ENCODE data around the gene USP11. TPM values are rescaled to one million over a fixed set of nuclear protein-coding genes. Genes with fewer than 3 reads are reported as not detected.

USP11 gene
- total RNA-seq, 3 donors from 2014 or later = 23.9 to 51.6 (median 27.7) TPM

DNA sequence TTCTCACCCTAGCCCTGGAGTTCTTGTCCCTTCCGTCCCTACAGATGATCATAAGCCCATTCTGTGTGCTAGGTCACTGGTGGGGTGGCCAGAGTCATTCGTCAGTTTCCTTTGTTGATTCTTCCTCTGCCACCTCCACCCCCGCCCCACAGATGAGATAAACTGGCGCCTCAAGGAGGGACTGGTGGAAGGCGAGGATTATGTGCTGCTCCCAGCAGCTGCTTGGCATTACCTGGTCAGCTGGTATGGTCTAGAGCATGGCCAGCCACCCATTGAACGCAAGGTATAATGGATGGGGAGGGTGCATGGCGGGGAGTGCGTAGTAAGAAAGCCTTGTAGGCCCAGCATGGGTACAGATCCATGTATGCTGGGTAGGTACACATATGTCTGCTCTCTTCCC, 6.4 kb downstream of the USP11 start:
- no peaks in the 10 kb centered on the region for H3K9me3 ChIP-seq
- H3K4me1 ChIP-seq (ENCODE audit: low read depth) = no peaks in the 10 kb centered on the region
- ATAC-seq = peak; percentile 13
- no peaks in the 10 kb centered on the region for H3K36me3 ChIP-seq (ENCODE audit: low read depth)
- TF ChIP-seq, protein P1, sequence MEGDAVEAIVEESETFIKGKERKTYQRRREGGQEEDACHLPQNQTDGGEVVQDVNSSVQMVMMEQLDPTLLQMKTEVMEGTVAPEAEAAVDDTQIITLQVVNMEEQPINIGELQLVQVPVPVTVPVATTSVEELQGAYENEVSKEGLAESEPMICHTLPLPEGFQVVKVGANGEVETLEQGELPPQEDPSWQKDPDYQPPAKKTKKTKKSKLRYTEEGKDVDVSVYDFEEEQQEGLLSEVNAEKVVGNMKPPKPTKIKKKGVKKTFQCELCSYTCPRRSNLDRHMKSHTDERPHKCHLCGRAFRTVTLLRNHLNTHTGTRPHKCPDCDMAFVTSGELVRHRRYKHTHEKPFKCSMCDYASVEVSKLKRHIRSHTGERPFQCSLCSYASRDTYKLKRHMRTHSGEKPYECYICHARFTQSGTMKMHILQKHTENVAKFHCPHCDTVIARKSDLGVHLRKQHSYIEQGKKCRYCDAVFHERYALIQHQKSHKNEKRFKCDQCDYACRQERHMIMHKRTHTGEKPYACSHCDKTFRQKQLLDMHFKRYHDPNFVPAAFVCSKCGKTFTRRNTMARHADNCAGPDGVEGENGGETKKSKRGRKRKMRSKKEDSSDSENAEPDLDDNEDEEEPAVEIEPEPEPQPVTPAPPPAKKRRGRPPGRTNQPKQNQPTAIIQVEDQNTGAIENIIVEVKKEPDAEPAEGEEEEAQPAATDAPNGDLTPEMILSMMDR (IDR thresholded peaks at IDR 0.05) = no peak
- H3K4me3 ChIP-seq = no peak overlapping the region
- intact Hi-C loops (cut with DNase I, micrococcal nuclease) = no loop called here
- DNase-seq = no peak

DNA sequence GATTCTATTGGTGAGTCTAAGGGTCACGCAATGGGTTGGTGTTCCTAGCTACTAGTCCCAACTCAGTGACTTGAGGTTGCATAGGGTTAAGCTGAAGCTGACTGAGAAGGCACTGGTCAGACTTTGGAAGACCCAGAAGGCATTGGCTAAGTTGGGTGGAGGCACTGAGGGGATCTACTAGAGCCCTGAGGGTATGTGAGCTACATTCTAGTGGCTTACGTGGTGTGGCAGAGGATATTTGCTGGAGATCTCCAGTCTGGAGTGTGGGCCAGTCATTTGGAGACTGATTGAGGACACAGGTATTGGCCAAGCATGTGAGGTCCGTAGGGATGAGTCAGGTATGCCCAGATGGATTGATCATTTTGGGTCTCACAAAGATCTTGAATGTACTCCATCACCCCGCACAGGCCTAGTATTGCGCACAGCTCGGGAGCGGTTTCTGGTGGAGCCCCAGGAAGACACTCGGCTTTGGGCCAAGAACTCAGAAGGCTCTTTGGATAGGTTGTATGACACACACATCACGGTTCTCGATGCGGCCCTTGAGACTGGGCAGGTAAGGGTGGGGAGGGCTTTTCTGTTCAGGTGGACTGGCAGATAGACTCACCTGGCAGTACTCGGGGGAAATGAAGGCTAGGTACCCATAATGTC, 7.2 kb downstream of the USP11 start:
- H3K4me1 ChIP-seq (ENCODE audit: low read depth) = no peaks in the 10 kb centered on the region
- no peaks in the 10 kb centered on the region for H3K9me3 ChIP-seq
- no peak overlapping the region for H3K4me3 ChIP-seq
- no peak for ATAC-seq
- TF ChIP-seq, protein P1 (IDR thresholded peaks at IDR 0.05) = no peak
- intact Hi-C loops (cut with DNase I, micrococcal nuclease) = no loop called here
- no peaks in the 10 kb centered on the region for H3K36me3 ChIP-seq (ENCODE audit: low read depth)
- DNase-seq = no peak

DNA sequence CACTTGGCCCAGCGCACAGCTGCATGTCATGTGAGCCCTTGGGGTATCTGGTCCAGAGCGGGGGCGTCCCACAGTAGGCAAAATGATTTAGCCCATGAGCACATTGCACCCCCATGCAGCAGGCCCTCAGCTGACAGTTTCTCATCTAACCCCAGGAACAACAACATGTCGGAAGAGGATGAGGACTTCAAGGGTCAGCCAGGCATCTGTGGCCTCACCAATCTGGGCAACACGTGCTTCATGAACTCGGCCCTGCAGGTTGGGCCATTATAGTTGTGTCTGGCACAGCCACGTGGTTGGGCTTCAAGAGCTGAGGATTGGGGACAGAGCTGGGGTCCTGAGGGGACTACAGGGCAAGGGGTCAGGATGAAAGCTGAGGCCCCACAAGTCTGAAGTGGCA, 7.8 kb downstream of the USP11 start:
- intact Hi-C loops (cut with DNase I, micrococcal nuclease) = no loop called here
- no peak for DNase-seq
- H3K36me3 ChIP-seq (ENCODE audit: low read depth) = no peaks in the 10 kb centered on the region
- TF ChIP-seq, protein P1 (IDR thresholded peaks at IDR 0.05) = no peak
- ATAC-seq = no peak
- H3K4me1 ChIP-seq (ENCODE audit: low read depth) = no peaks in the 10 kb centered on the region
- no peak overlapping the region for H3K4me3 ChIP-seq
- H3K9me3 ChIP-seq = no peaks in the 10 kb centered on the region

DNA sequence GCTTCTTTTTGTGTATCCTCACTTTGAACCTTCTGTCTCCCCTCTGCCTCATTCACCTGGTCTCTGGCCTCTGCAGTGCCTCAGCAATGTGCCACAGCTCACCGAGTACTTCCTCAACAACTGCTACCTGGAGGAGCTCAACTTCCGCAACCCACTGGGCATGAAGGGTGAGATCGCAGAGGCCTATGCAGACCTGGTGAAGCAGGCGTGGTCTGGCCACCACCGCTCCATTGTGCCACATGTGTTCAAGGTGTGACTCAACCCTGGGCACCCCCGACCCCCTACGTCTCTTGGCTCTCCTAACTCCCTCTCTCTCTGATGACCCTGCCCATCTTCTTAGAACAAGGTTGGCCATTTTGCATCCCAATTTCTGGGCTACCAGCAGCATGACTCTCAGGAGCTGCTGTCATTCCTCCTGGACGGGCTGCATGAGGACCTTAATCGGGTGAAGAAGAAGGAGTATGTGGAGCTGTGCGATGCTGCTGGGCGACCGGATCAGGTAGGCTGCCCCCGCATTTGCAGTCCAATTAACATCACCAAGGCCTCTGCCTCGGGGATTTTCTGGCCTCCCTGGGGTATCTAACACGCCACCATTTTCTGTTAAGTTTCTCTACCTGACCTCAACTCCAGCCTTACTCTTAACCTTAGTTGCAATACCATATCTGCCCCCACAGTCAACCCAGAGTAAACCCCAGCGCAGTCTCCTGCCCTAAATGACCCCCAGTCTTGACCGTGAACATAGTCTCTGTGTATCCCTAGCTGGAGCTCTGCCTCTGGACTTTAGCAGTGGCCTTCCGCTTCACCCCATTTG, 8.6 kb downstream of the USP11 start:
- Histone ChIP-seq H3K4me3 (no peak overlapping the region), H3K36me3 (ENCODE audit: low read depth) (no peaks in the 10 kb centered on the region), H3K4me1 (ENCODE audit: low read depth) (no peaks in the 10 kb centered on the region), H3K9me3 (no peaks in the 10 kb centered on the region)
- intact Hi-C loops (cut with DNase I, micrococcal nuclease) = no loop called here
- ATAC-seq = no peak
- DNase-seq = no peak
- TF ChIP-seq, protein P1 (IDR thresholded peaks at IDR 0.05) = no peak

DNA sequence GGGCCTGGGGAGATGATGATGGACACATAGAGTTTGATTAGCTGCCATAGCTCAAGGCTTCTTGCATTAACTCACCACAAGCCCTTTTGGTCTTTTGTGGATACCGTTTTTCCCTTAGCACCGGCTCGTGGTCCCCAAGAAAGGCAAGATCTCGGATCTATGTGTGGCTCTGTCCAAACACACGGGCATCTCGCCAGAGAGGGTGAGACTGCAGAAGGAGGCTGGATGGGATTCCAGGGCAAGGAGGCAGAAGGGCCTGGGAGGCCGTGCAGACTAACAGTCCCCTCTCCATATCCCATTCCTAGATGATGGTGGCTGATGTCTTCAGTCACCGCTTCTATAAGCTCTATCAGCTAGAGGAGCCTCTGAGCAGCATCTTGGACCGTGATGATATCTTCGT, 9.5 kb downstream of the USP11 start:
- Histone ChIP-seq H3K36me3 (ENCODE audit: low read depth) (no peaks in the 10 kb centered on the region), H3K9me3 (no peaks in the 10 kb centered on the region), H3K4me3 (no peak overlapping the region), H3K4me1 (ENCODE audit: low read depth) (no peaks in the 10 kb centered on the region)
- TF ChIP-seq, protein P1 (IDR thresholded peaks at IDR 0.05) = no peak
- DNase-seq (no peak), ATAC-seq (no peak)
- intact Hi-C loops (cut with DNase I, micrococcal nuclease) = no loop called here

Measured in mucosa of descending colon (tissue), 3 donors.